ENCODE data around the gene SEMA3D. TPM values are rescaled to one million over a fixed set of nuclear protein-coding genes. Genes with fewer than 3 reads are reported as not detected.
A peak's percentile ranks its signal among the peaks of the same experiment; 100 is the strongest.

Gene SEMA3D
- total and polyA plus RNA-seq, 2 experiments from 2014 or later: 1.5 to 7.2 TPM

DNA sequence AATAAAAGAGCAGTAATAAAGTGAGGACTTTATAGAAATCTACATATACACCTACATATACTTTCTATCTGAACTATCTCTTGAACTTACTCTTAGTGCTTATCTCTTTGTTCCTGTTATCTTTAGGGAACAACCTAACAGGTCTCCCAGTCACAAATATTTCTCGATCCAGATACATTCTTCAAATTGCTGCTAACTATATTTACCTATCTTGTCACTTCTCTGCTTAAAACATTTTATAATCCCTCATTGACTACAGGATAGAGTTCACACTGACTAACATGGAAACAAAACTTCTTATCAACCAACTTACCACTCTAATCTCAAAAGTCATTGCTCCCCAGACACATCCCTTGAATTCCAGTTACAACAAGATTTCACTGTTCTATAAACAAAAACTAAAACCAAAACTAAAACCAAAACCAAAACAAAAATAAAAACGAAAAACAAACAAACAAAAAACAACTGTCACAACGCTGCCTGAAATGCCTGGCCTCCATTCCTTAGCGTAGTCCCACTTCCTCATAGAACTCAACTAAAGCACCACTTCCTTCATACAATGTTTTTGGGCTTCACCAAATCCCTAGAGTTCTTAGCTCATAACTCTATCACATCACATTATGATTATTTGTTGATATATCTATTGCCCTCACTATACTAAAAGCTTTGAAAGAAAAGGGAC is 134.7 kb downstream of the SEMA3D start (continued):
- TF ChIP-seq, protein P1, sequence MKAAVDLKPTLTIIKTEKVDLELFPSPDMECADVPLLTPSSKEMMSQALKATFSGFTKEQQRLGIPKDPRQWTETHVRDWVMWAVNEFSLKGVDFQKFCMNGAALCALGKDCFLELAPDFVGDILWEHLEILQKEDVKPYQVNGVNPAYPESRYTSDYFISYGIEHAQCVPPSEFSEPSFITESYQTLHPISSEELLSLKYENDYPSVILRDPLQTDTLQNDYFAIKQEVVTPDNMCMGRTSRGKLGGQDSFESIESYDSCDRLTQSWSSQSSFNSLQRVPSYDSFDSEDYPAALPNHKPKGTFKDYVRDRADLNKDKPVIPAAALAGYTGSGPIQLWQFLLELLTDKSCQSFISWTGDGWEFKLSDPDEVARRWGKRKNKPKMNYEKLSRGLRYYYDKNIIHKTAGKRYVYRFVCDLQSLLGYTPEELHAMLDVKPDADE (IDR thresholded peaks at IDR 0.05): no peak
- TF ChIP-seq CREB1 (CRISPR knock-in tag; IDR thresholded peaks at IDR 0.05; ENCODE audit: low read depth) (no peak), JUNB (IDR thresholded peaks at IDR 0.05; ENCODE audit: unreplicated experiment) (no peak), REST (IDR thresholded peaks at IDR 0.05; ENCODE audit: unreplicated experiment) (no peak), EZH2phosphoT487 (IDR thresholded peaks at IDR 0.05; ENCODE audit: unreplicated experiment) (no peak), EZH2 (IDR thresholded peaks at IDR 0.05; ENCODE audit: low read depth, unreplicated experiment) (no peak)

- H3K36me3 Mint-ChIP-seq (ENCODE audit: low read depth): no peaks in the 10 kb centered on the region
- H2AFZ ChIP-seq: no peak overlapping the region
- ATAC-seq (no peak), DNase-seq (ENCODE audit: low spot score) (no peak)
- no peak overlapping the region for H3K4me3 Mint-ChIP-seq
- H3K4me1 Mint-ChIP-seq: peaks cover 8% of the 10 kb centered on the region; the same call in 2 of the 3 replicates
- peaks cover 10% of the 10 kb centered on the region for H3K4me1 ChIP-seq (ENCODE audit: insufficient read depth)
- H3K36me3 ChIP-seq (ENCODE audit: insufficient read depth): no peaks in the 10 kb centered on the region
- H3K27me3 Mint-ChIP-seq (ENCODE audit: insufficient read depth, low read depth, poor library complexity): no peaks in the 10 kb centered on the region
- no peaks in the 10 kb centered on the region for H3F3A ChIP-seq (replicated peaks; ENCODE audit: low read depth)
- H3K4me3 ChIP-seq: no peak overlapping the region
- peak overlapping the region; percentile 12; the same call in 1 of the 2 replicates for H3K27ac Mint-ChIP-seq
- no peaks in the 10 kb centered on the region for H3K9me2 ChIP-seq (ENCODE audit: insufficient read depth)
- no peaks in the 10 kb centered on the region for H3K27me3 ChIP-seq (ENCODE audit: insufficient read depth)
- no peak overlapping the region for H3K27ac ChIP-seq (ENCODE audit: low read depth)
- no peaks in the 10 kb centered on the region for H3K9me3 Mint-ChIP-seq
- no peaks in the 10 kb centered on the region for H3K79me2 ChIP-seq (replicated peaks; ENCODE audit: insufficient read depth)
- H3K4me2 ChIP-seq: no peak overlapping the region
- H4K20me1 ChIP-seq (replicated peaks; ENCODE audit: insufficient read depth): no peaks in the 10 kb centered on the region
- TF ChIP-seq NANOG (IDR thresholded peaks at IDR 0.05; ENCODE audit: borderline replicate concordance) (no peak), CREB1 (CRISPR knock-in tag; IDR thresholded peaks at IDR 0.05; ENCODE audit: low read depth) (no peak), POLR2AphosphoS5 (IDR thresholded peaks at IDR 0.05; ENCODE audit: low read depth) (no peak), ZNF331 (CRISPR knock-in tag; IDR thresholded peaks at IDR 0.05; ENCODE audit: low read depth) (no peak), REST (IDR thresholded peaks at IDR 0.05; ENCODE audit: unreplicated experiment) (no peak), JUNB (IDR thresholded peaks at IDR 0.05; ENCODE audit: unreplicated experiment) (no peak), EZH2phosphoT487 (IDR thresholded peaks at IDR 0.05; ENCODE audit: unreplicated experiment) (no peak)
Measured at GRCh38 chr7:85046534-85046933, 140.3 kb downstream of the SEMA3D start.

All from GM23338 (cell line).